Muscle of back (tissue), 11 donors: ENCODE data around the gene RASSF1. TPM values are rescaled to one million over a fixed set of nuclear protein-coding genes. Genes with fewer than 3 reads are reported as not detected.

Experiments
- DNase-seq, 3 donors: peaks; one replicate each; pipeline versions ENCODE4 v3.0.0 to v3.0.0-alpha.2; 2013
- polyA plus RNA-seq, 10 donors: library from polyadenylated mRNA; unstranded; fragments of 120-200 nt; gene quantifications; one replicate each; pipeline ENCODE4 v1.2.1, GENCODE V29; 2013; ENCODE audit not compliant: insufficient read length in 10 of 10

Gene RASSF1
- polyA plus RNA-seq, 10 donors: 31.3 to 43.2 (median 34.4) TPM

DNA sequence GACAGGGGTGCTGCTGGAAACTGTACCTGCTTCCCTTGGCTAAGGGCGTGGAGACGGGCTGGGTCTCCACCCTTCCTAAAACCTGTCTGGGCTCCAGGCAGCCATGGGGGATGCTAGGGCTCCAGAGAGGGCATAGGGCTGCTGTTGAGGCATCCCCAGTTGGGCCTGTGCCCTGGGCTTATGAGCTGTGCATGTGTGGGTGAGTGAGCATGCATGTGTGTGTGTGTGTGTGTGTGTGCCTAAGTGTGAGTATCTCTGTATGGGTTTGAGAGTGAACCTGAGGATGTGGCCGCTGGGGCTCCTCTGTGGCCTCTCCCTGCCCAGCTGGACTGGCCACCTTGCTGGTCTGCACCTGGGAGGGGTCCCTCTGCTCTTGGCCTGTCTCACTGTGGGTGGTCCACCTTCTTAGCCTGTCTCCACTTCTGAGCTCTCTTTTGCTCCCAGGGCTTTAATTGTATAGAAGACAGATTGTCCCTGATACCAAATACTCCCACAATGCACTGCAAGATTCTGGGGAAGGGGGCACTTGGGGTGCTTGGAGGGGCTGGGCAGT lies 30.6 kb upstream of the RASSF1 start:
- no peak for DNase-seq

DNA sequence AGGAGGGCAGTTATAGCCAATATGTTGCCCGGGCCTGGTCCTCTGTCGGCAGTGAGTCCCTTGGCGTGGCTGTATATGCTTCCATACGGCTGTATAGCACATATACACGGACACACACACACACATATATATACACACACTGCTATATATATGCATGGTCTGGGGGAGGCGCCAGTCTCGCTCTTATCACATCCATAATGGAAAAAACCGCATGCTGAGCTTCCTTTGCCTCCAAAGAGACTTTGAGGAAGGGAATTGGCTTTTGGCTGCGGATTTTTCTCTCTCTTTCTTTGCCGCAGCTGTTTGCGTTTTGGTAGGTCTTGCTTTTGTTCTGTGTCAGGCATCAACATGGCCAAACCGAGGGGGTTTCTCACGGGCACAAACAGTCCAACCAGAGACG lies 30.0 kb upstream of the RASSF1 start:
- peak; percentile 54 to 83 (median 69) for DNase-seq

DNA sequence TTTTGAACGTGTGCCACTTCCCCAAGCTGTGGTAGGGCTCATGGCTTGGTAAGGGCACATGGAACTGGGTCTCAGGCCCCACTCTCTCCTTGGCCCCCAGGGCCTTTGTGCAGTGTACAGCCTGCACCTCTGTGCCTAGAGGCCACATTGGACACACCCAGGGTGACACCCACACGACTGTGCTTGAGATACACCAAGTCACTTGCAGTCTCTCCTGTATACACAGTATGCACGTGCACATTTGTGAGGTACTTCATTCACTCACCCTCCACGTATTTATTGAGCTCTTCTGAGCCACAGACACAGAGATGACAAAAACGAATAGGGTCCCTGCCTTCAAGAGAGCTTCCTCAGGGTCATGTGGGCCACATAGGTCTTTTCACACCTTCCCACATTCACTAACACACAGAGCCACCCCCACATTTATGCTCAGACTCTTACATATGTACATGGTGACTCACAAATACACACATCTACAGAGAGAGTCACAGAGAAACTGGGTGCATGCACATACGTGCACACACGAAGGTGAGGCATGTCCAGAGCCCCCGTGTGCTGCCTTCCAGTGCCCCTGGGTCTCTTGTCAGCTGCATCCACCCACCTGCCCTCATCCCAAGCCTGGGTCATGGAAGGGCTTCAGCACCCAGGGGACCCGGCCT lies 28.5 kb upstream of the RASSF1 start:
- DNase-seq: no peak

DNA sequence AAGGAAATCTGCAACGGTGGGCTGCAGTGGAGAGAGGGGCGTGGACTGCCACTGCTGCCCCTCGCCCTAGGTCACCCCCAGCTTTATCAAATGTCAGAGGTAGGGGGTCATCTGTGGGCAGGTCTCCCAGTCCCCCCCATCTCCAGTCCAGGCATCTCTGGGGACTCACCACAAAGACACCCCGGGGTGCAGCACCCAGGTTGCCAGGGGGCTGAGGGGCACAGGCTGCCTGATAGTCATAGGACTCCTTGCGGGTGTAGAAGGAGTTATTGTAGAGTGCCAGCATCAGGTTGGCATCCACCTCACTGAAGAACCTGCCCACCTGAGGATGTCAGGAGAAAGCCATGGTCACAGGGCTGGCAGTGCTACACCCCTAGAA lies 25.2 kb upstream of the RASSF1 start:
- DNase-seq: no peak

DNA sequence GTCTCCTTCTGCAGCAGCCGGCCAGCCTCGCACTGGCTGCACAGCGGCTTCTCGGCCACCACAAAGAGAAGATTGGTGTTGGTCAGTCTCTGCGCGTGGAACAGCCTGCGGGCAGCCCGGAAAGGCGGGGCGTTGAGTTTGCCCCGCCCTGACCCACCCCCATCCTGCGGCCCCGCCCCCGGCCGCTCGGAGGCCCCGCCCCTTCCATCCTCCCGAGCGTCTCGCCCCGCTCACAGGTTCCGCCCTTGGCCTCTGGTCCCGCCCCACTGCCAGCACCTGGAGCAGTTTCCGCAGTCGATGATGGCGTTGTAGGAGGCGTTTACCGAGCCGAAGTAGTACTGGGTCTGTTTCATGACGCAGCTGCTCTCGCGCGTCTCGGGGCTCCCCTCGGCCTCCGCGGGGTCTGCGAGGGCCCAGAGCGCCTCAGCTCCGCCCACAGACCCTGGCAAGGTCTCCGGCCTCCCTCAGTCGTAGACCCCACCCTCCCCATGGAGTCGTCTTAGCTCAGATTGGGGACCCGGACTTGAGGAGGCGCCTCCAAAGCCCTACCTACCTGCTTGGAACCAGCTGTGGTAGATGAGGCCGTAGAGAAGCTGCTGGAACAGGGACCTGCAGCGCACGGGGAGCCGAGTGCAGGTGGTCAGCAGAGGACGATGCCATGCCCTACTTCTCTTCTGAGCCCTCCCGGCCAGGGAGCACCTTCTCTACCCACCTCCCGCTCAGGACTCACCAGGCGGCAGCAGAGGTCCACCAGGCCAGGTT lies 24.6 kb upstream of the RASSF1 start:
- DNase-seq: peak; percentile 33 to 80 (median 69)

DNA sequence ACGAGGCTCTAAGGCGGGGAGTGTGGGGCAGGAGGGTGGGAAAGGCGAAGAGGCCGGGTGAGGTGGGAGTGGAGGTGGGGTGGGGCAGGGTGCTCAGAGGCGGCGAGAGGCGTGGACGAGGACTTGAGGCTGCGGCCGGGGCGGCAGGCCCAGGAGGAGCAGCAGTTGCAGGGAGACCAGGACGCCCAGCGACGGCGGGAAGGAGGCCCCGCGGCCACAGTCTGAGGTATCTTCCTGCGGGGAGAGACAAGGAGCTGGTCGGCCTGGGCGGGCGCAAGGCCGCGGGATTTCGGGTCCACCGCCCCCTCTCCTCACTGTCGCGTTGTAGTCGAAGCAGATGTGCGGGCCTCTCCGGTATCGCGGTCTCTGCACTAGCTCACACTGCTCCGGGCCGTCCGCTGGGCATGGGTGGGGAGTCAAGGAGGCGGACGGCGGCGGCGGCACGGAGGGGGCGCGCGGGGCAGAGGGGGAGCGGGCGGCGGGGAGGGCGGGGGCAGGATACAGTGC lies 24.0 kb upstream of the RASSF1 start:
- peak in 1 of 3 donors; percentile 68 for DNase-seq

DNA sequence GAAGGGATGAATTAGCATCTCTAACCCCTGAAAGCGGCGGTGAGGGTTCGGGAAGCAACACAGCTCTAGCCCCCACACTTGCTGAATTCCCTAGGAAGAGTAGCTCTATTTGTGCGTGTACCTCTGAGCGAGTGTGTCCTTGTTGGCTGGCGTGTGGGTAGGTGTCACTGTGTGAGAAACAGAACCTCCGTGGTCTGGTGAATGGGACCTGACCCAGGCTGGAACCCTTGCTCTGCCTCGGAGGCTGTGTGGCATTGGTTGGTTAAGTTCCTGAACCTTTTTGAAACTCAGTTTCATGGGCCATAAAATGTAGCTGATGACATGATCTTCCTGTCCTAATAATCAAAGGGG lies 19.1 kb upstream of the RASSF1 start:
- DNase-seq: no peak

DNA sequence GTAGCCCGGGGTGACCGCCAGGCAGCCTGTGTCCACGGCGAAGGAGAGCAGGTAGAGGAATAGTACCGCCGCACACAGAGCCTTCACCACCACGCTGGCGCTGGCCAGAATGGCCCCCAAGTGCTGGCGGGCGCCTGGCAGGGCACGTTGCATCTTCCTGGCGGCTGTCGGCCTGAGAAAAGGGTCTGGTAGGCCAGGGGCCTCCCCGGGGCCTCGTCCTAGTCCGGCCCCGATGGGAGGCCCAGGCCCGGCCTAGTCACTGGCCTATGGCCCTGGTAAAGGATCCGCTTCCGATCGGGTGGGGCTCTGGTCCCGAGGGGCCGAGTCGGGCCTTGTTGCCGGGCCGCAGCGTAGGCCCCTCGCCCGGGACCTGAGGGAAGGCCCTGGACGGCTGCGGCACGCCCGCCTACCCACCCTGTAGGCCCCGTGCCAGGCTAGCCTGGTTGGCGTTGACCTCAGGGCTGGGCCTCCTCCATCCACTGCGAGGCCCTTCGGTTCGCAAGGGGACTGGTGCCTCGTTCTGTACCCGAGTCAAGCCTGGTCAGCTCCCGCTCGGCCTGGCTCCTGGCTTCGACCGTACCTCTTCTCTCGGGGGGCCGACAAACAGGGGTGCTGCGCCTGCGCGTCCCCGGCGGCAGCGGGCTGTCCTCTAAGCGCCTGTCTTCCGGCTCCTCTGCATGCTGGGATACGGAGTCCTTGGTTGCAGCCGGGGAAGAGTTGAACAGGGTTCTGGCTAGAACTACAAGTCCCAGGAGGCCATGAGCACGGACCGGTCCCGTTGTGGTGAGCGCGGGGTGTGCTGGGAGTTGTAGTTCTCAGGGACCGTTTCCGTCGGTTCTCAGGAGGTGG lies 18.5 kb upstream of the RASSF1 start, which contains the start of gene TMEM115:
Gene TMEM115, minus strand, starts transcription at position 611 of the 849 bp plus-strand sequence. Its CDS starts 458 bp downstream, at position 153.
- peak; percentile 98 to 99 (median 99) for DNase-seq

DNA sequence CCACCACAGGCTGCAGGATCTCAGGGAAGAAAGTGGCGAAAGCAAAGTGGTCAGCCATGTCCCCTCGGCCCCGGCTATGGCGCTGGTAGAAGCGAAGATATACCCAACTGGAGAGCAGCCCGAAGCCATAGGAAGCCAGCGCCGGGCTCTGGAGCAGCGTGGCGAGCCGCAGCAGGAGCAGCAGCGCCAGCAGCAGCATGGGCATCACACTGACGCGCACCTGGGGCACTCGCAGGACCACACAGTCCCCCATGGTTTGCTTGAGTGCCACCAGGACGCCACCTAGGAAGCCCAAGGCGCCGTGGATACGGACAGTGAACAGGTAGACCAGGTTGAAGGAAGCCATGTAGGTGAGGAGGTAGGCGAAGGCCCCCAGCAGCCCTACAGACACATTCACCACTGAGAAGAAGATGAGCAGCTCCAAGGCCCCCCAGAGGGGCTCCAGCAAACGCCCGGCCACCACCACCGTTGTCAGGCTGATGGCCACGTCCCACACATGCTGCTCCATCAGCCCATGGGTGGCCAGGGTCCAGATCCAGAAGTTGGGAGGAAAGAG lies 17.8 kb upstream of the RASSF1 start:
- DNase-seq: no peak

DNA sequence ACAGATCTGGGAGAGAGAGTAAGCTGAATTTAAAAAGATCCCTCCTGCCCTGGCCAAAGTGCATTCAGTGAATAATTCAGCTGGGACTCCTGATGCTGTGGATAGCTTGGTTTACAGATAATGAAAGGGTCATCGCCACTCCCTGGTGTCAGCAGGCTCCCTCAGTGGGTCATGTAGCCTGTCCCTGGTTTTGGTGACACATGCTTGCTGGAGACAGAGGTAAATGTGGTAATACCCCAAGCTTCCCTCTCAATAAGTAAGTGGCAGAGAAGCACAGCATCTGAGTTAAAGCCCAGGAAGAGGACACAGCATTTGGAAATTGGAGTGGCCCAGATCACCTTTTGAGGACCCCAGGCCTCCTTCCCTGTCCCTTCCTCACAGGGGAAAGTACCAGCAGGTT lies 16.8 kb upstream of the RASSF1 start:
- no peak for DNase-seq

DNA sequence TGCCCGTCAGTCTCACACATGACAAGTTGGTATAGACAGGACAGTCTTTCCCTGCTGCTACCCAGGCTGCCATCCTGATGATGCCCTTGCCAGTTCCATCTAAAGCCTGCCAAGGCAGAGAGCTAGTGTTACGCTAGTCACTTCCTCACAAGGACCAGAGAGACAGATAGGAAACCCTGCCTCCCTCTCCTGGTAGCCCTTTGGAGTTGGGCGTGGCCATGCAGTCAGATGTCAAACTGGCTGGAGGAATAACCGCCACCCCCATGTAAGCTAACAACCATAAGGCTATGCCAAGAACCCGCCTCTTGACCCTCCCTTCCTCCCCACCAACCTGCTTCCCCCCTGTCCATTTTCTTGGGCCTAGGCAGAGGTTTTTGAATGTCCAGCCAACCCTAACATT lies 15.9 kb upstream of the RASSF1 start:
- DNase-seq: no peak

DNA sequence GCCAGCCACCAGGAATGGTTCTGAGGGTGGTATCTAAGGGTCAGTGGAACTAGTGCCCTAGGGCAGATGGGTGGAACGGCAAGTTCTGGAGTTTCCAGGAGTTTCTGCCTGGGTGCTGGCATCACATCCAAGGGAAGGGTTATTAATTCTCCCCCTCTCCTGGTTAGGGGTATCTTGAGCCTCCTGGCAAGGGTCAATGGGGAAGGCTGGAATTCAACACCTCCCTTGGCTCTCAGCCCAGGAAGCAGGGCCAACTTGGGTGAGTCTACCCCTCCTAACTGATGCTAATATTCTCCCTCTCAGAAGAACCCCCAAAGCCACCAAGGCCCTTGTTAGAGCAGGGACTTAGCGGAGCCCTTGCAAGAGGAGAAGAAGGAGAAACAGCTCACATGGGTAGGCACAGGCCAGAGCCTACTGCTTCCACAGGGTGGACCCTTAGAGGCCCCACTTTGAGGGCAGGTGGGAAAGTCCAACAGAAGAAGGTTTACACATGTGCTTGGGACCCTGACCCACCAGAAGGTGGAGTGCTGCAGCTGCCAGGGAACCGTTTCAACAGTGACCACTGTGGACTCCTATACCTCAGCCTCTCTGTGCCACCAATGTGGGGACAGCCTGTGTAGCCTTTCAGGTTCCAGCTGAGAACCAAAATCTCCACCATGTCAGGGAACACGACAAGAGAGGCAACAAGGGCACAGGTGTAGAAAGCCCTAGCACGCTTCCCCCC lies 15.4 kb upstream of the RASSF1 start:
- no peak for DNase-seq

DNA sequence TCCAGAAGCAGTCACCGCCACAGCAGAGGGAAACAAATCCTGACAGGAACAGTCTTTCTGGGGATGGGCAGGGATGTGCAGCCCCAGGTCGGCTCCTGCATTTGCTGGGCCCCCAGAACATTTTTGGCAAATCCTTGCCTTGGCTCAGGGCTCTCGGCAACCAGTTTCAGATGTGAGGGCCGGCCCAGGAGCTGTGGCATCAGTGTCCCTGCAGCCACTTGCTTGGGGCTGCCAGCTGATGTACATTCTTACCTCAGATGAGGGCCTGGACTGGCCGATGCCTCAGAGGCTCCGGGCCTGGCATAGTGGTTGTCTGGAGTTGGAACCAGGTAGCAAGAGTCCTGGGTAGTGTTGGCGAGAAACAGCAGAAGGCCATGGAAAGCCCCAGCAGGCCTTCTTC lies 14.2 kb upstream of the RASSF1 start:
- DNase-seq: no peak

DNA sequence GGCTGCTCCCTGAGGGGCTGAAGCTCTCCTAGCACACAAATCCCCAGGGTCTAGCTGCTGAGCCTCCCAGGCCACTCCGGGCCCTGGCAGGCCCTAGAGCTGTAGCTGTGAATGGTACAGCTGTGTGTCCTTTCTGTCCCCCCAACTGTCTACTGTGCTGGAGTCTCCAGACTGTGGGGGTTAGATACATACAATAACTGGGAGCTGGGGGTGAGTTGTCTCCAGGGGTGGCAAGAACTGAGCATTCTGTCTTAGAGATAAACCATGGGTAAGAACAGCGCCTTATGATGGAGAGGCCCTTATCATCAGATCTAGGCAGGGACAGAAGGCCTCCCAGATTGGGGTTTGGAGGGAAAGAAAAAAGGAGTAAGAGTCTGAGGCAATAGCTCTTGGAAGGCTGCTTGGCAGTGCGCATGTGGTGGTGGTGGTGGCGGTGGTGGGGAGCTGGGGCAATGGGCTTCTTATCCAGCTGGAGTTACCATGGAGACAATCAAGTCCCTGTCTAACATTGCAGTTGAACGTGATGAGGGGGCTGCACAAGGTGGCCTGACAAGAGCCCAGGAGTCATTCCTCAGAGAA lies 13.6 kb upstream of the RASSF1 start:
- no peak for DNase-seq

DNA sequence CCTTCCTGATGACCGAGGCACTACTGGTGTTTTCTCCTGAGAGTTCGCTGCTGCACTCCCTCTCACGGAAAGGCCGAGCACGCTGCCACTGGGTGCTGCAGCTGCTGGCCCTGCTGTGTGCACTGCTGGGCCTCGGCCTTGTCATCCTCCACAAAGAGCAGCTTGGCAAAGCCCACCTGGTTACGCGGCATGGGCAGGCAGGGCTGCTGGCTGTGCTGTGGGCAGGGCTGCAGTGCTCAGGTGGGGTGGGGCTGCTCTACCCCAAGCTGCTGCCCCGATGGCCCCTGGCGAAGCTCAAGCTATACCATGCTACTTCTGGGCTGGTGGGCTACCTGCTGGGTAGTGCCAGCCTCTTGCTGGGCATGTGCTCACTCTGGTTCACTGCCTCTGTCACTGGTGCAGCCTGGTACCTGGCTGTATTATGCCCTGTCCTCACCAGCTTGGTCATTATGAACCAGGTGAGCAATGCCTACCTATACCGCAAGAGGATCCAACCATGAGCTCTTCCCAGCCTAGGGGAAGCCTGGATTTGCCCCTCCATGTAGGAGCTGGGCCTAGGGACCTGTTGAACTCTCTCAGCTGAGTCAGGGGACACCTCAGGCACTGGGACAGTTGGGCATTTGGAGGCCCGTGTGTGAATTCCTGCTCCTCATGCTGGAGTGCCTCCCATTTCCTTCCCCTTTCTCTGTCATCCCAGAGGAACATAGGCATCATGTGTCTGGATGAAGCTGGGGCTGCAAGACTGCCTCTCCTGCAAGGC lies 12.8 kb upstream of the RASSF1 start:
- DNase-seq: no peak

DNA sequence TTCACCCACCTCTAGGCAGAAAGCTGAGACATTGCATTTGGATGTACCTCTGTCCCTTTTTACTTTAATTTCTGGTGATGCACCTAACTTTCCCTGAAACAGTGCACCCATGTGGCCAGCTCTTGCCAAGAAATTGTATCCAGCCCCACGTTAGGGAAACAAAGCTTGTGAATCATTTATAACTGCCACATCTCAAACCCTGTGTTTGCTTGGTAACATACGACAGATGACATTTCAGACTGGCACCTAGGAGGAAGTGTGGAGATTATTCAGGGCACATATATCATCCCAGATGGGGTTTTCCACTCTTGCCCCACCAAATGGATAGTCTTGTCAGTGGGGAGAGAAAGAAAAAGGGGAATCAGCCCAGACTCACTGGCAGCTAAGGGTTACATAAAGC lies 12.1 kb upstream of the RASSF1 start:
- DNase-seq: no peak

DNA sequence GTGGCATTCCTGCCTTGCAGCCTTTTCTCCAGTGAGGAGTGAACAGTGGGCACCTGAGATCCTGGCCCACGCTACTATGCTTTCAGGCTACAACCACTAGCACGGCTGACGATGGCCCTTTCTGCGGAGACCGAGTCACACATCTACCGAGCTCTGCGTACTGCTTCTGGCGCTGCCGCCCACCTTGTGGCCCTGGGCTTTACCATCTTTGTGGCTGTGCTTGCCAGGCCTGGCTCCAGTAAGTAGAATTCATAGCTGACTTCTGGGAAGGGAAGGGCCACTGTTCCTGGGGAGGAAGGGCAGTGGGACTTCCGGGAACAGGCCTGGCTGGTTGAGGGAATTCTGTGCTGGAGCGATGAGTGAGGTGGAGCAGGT lies 10.7 kb upstream of the RASSF1 start:
- DNase-seq: no peak

DNA sequence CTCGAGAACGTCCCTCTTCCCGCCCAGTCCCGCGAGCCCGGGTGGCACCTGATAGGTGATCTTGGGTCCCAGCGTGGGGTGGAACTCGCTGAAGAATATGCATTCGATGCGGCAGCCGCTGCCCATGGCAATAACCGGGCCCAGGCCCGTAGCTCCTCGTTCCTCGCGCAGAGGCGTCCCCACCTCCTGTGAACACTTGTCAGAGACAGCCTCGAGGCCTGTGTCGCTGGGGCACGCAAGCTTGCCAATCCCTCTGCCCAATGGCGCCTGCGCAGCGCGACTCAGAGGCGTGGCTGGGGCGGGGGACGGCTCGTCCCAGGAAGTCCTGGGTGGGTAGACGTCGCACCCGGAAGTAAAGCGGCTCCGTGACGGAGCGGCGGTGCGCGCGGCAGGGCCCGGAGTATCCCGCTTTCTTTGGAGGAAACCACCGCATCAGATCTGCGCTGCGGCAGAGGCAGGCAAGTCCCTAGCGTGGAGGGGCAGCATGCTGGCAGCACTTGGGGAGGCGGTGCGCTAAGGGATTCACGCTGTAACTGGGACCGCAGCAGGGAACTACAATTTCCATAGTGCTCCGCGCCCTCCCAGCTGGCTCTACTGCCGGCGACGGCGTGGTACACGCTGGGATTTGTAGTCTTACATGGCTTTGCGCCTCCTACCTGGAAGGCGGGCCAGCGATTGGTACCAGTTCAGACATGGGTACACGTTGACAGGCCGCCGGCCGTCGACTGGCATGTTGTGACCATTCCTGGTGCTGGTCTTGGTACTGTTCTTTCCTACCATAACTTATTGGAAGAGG lies 10.1 kb upstream of the RASSF1 start, which contains the start of the genes CYB561D2 and NPRL2:
Gene CYB561D2, plus strand, starts transcription at position 336 of the 796 bp plus-strand sequence. CDS start 572 bp downstream, outside the sequence.
Gene NPRL2, minus strand, starts transcription at position 249 of the 796 bp plus-strand sequence. Its CDS starts 123 bp downstream, at position 126.
- DNase-seq: peak; percentile 94 to 98 (median 96)

DNA sequence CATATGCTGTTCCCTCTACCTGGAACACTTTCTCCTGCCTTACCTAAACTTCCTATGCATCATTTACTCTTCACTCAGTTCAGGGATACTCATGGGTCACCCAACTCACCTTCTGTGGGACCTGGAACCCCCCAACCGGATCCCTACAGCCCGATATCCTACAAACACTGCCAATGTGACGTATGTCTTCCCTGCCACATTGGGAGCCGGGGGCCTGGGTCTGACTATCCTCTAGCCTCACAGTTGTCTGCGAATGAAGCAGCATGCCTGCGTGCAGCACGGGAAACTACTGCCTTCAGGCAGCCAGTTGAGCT lies 9.5 kb upstream of the RASSF1 start:
- no peak for DNase-seq
